Astrocyte (in vitro differentiated cells and primary cell): ENCODE data around the gene BICD1.

Experiments
- CTCF ChIP-seq: IDR thresholded peaks from 2 replicates; pipeline ENCODE4 v1.5.1; 2011; ENCODE audit warnings: low read depth, mild to moderate bottlenecking, inconsistent platforms, low read length, moderate library complexity; ENCODE audit not compliant: insufficient read depth
- EZH2 ChIP-seq: IDR thresholded peaks from 2 replicates; pipeline ENCODE4 v1.6.1; 2012; ENCODE audit warnings: mild to moderate bottlenecking, low read length, inconsistent platforms; ENCODE audit not compliant: insufficient read depth

- TF ChIP-seq CTCF = no peak
- TF ChIP-seq EZH2 = no peak
These were observed 105.2 kb downstream of the BICD1 start for GRCh38 chr12:32211900-32212156.
